ENCODE measurements around the gene TNF.

The TNF gene

GRCh38 chr6:31626952-31627351, 51.6 kb downstream of the TNF start:
- no peak for ATAC-seq

DNA sequence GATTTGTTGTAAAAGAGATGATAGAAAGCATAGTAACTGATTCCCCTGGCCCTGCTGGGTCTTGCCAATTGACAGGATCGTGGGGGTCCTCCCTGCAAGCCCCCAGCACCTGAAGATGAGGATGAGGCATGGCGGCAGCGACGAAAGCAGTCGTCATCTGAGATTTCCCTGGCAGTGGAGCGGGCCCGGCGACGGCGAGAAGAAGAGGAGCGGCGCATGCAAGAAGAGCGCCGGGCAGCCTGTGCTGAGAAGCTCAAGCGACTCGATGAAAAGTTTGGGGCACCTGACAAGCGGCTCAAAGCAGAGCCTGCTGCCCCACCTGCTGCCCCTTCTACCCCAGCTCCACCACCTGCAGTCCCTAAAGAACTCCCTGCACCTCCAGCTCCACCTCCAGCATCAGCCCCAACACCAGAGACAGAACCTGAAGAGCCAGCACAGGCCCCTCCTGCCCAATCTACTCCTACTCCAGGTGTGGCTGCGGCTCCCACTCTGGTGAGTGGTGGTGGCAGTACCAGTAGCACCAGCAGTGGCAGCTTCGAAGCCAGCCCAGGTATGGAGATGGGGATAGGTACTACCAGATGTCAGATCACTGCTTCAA, 52.4 kb downstream of the TNF start:
- no peak for ATAC-seq
- TF ChIP-seq ZNF8 (CRISPR knock-in tag; IDR thresholded peaks at IDR 0.05) (no peak), RARB (CRISPR knock-in tag; IDR thresholded peaks at IDR 0.05) (no peak), ARNTL (CRISPR knock-in tag; IDR thresholded peaks at IDR 0.05; ENCODE audit: borderline replicate concordance, low read depth) (no peak), BACH2 (CRISPR knock-in tag; IDR thresholded peaks at IDR 0.05; ENCODE audit: borderline replicate concordance) (no peak), CREB5 (CRISPR knock-in tag; IDR thresholded peaks at IDR 0.05; ENCODE audit: low read depth) (no peak), CSDC2 (CRISPR knock-in tag; IDR thresholded peaks at IDR 0.05) (no peak), ISL1 (CRISPR knock-in tag; IDR thresholded peaks at IDR 0.05) (no peak), CSRNP3 (CRISPR knock-in tag; IDR thresholded peaks at IDR 0.05) (no peak), ZFP3 (CRISPR knock-in tag; IDR thresholded peaks at IDR 0.05) (no peak), ESRRG (CRISPR knock-in tag; IDR thresholded peaks at IDR 0.05) (no peak), ZNF70 (CRISPR knock-in tag; IDR thresholded peaks at IDR 0.05) (no peak), OSR1 (CRISPR knock-in tag; IDR thresholded peaks at IDR 0.05) (no peak), TOX (CRISPR knock-in tag; IDR thresholded peaks at IDR 0.05; ENCODE audit: borderline replicate concordance) (no peak), ZC3H10 (CRISPR knock-in tag; IDR thresholded peaks at IDR 0.05) (no peak), TCF4 (CRISPR knock-in tag; IDR thresholded peaks at IDR 0.05; ENCODE audit: borderline replicate concordance) (no peak), ZFP30 (CRISPR knock-in tag; IDR thresholded peaks at IDR 0.05) (no peak), GLIS3 (CRISPR knock-in tag; IDR thresholded peaks at IDR 0.05) (no peak)
- TF ChIP-seq, protein P1, sequence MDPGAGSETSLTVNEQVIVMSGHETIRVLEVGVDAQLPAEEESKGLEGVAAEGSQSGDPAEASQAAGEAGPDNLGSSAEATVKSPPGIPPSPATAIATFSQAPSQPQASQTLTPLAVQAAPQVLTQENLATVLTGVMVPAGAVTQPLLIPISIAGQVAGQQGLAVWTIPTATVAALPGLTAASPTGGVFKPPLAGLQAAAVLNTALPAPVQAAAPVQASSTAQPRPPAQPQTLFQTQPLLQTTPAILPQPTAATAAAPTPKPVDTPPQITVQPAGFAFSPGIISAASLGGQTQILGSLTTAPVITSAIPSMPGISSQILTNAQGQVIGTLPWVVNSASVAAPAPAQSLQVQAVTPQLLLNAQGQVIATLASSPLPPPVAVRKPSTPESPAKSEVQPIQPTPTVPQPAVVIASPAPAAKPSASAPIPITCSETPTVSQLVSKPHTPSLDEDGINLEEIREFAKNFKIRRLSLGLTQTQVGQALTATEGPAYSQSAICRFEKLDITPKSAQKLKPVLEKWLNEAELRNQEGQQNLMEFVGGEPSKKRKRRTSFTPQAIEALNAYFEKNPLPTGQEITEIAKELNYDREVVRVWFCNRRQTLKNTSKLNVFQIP (CRISPR knock-in tag; IDR thresholded peaks at IDR 0.05; ENCODE audit: borderline replicate concordance, low read depth) = no peak

More at GRCh38 chr6:31626952-31627351, 51.6 kb downstream of the TNF start:
- no peak for TF ChIP-seq ZNF565 (CRISPR knock-in tag; conservative IDR thresholded peaks at IDR 0.05; ENCODE audit: low read depth)
- TF ChIP-seq ZNF70 (CRISPR knock-in tag; IDR thresholded peaks at IDR 0.05) = no peak
- TF ChIP-seq GLIS3 (CRISPR knock-in tag; IDR thresholded peaks at IDR 0.05) = no peak
- no peak for TF ChIP-seq ISL1 (CRISPR knock-in tag; IDR thresholded peaks at IDR 0.05)
- no peak for TF ChIP-seq ESRRG (CRISPR knock-in tag; IDR thresholded peaks at IDR 0.05)
- TF ChIP-seq, protein P2, sequence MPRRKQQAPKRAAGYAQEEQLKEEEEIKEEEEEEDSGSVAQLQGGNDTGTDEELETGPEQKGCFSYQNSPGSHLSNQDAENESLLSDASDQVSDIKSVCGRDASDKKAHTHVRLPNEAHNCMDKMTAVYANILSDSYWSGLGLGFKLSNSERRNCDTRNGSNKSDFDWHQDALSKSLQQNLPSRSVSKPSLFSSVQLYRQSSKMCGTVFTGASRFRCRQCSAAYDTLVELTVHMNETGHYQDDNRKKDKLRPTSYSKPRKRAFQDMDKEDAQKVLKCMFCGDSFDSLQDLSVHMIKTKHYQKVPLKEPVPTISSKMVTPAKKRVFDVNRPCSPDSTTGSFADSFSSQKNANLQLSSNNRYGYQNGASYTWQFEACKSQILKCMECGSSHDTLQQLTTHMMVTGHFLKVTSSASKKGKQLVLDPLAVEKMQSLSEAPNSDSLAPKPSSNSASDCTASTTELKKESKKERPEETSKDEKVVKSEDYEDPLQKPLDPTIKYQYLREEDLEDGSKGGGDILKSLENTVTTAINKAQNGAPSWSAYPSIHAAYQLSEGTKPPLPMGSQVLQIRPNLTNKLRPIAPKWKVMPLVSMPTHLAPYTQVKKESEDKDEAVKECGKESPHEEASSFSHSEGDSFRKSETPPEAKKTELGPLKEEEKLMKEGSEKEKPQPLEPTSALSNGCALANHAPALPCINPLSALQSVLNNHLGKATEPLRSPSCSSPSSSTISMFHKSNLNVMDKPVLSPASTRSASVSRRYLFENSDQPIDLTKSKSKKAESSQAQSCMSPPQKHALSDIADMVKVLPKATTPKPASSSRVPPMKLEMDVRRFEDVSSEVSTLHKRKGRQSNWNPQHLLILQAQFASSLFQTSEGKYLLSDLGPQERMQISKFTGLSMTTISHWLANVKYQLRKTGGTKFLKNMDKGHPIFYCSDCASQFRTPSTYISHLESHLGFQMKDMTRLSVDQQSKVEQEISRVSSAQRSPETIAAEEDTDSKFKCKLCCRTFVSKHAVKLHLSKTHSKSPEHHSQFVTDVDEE (CRISPR knock-in tag; IDR thresholded peaks at IDR 0.05) = no peak
- no peak for TF ChIP-seq BACH2 (CRISPR knock-in tag; IDR thresholded peaks at IDR 0.05; ENCODE audit: borderline replicate concordance)
- TF ChIP-seq ARNTL (CRISPR knock-in tag; IDR thresholded peaks at IDR 0.05; ENCODE audit: borderline replicate concordance, low read depth) = no peak
- no peak for TF ChIP-seq CSRNP3 (CRISPR knock-in tag; IDR thresholded peaks at IDR 0.05)
- TF ChIP-seq CREB5 (CRISPR knock-in tag; IDR thresholded peaks at IDR 0.05; ENCODE audit: low read depth) = no peak
